B cell (primary cell): ENCODE data around the gene CYP2U1. TPM values are rescaled to one million over a fixed set of nuclear protein-coding genes. Genes with fewer than 3 reads are reported as not detected.

Experiments used
- ATAC-seq: fragments of 200-7000 bp; cut with Tn5 transposase; one replicate; pipeline ENCODE4 v1.10.0; 2021; ENCODE audit warnings: low read depth, mild to moderate bottlenecking, moderate number of reproducible peaks, moderate library complexity
- CTCF ChIA-PET: fragments of 350-600 bp; sonication (Branson Sonifier 250); formaldehyde crosslinking; loops from one replicate; lab custom pipeline; 2021; ENCODE audit warnings: antibody characterized with exemption, inconsistent platforms; lab: Charles Lee
- POLR2A ChIA-PET: fragments of 350-600 bp; sonication (Branson Sonifier 250); formaldehyde crosslinking; loops from one replicate; lab custom pipeline; 2021; ENCODE audit warnings: antibody characterized with exemption; lab: Charles Lee
- DNase-seq: peaks from one replicate; pipeline ENCODE4 v3.0.0; 2013
- H2AFZ ChIP-seq: 2 replicates; pipeline ENCODE4 v1.6.1; 2012; ENCODE audit warnings: mild to moderate bottlenecking, low read depth, low read length; ENCODE audit not compliant: insufficient read depth, poor library complexity, severe bottlenecking
- H3K27ac ChIP-seq, 2 donors: 1 replicate in 1 of 2; 2 replicates in 1 of 2; pipeline ENCODE4 v1.5.1; 2012 to 2013; ENCODE audit warnings: low read length in 2 of 2, mild to moderate bottlenecking in 2 of 2, moderate library complexity in 1 of 2
- H3K27me3 ChIP-seq, 4 experiments: fragments of 200-600 bp in 1 of 4; sonication (generic) in 1 of 4; replicated peaks in 1 of 4; 1 replicate in 2 of 4; 2 replicates in 2 of 4; pipeline versions ENCODE4 v1.6.1 to v1.7.0; 2013 to 2016; ENCODE audit warnings: low read length in 3 of 4, mild to moderate bottlenecking in 2 of 4, mixed read lengths in 1 of 4, moderate library complexity in 1 of 4; ENCODE audit not compliant: insufficient read depth in 4 of 4, control insufficient read depth in 3 of 4; ENCODE audit errors: control extremely low read depth in 1 of 4
- H3K36me3 ChIP-seq, 2 experiments: replicated peaks in 1 of 2; 1 replicate in 1 of 2; 2 replicates in 1 of 2; pipeline versions ENCODE4 v1.6.1 to v1.7.1; 2013; ENCODE audit warnings: low read length in 1 of 2; ENCODE audit not compliant: insufficient read depth in 2 of 2, control insufficient read depth in 1 of 2; ENCODE audit errors: control extremely low read depth in 1 of 2, extremely low read depth in 1 of 2
- H3K4me1 ChIP-seq, 2 donors: fragments of 200-600 bp in 1 of 2; sonication (generic) in 1 of 2; 1 replicate in 1 of 2; 2 replicates in 1 of 2; pipeline versions ENCODE4 v1.5.1 to v1.6.1; 2013 to 2017; ENCODE audit warnings: low read length in 2 of 2; ENCODE audit not compliant: control insufficient read depth in 2 of 2, insufficient read depth in 2 of 2
- H3K4me2 ChIP-seq: replicated peaks from 2 replicates; pipeline ENCODE3; 2012; ENCODE audit warnings: mild to moderate bottlenecking, low read depth, low read length; ENCODE audit not compliant: poor library complexity, severe bottlenecking
- H3K4me3 ChIP-seq, 5 experiments: fragments of 200-600 bp in 1 of 5; sonication (generic) in 1 of 5; 1 replicate in 3 of 5; 2 replicates in 2 of 5; pipeline versions ENCODE4 v1.5.1 to v1.7.0; 2011 to 2016; ENCODE audit warnings: low read length in 4 of 5, mild to moderate bottlenecking in 4 of 5, low read depth in 2 of 5, control low read depth in 1 of 5, moderate library complexity in 1 of 5; ENCODE audit not compliant: insufficient read depth in 1 of 5; ENCODE audit errors: control extremely low read depth in 1 of 5, extremely low read depth in 1 of 5
- H3K79me2 ChIP-seq: fragments of 200-600 bp; sonication (generic); one replicate; pipeline ENCODE4 v1.6.0; 2016; ENCODE audit warnings: low read length; ENCODE audit not compliant: control insufficient read depth, insufficient read depth
- H3K9ac ChIP-seq: fragments of 200-600 bp; sonication (generic); 2 replicates; pipeline ENCODE4 v1.6.1; 2017; ENCODE audit warnings: mild to moderate bottlenecking, low read length, moderate library complexity
- H3K9me3 ChIP-seq, 3 donors: one replicate each; pipeline versions ENCODE4 v1.6.1 to v1.7.1; 2013; ENCODE audit warnings: low read length in 2 of 3; ENCODE audit not compliant: control insufficient read depth in 2 of 3, insufficient read depth in 1 of 3; ENCODE audit errors: control extremely low read depth in 1 of 3
- H4K20me1 ChIP-seq: 2 replicates; pipeline ENCODE4 v1.6.0; 2012; ENCODE audit warnings: mild to moderate bottlenecking, low read length; ENCODE audit not compliant: insufficient read depth, control insufficient read depth, poor library complexity, severe bottlenecking
- H3K27ac Mint-ChIP-seq: one replicate; pipeline ENCODE4 v1.8.0; 2021; ENCODE audit warnings: mixed read lengths
- H3K27me3 Mint-ChIP-seq: one replicate; pipeline ENCODE4 v1.8.0; 2021; ENCODE audit warnings: mixed read lengths
- H3K4me1 Mint-ChIP-seq: one replicate; pipeline ENCODE4 v1.8.0; 2021; ENCODE audit warnings: mixed read lengths
- H3K4me3 Mint-ChIP-seq: one replicate; pipeline ENCODE4 v1.8.0; 2021; ENCODE audit warnings: mixed read lengths
- H3K9me3 Mint-ChIP-seq: one replicate; pipeline ENCODE4 v1.8.0; 2022; ENCODE audit warnings: mixed read lengths; ENCODE audit not compliant: insufficient read depth
- EZH2 ChIP-seq: IDR thresholded peaks from 2 replicates; pipeline ENCODE4 v1.6.1; 2012; ENCODE audit warnings: borderline replicate concordance, low read depth, mild to moderate bottlenecking, moderate library complexity, low read length; ENCODE audit not compliant: insufficient read depth, poor library complexity, severe bottlenecking
- WGBS: methylation state at CpG from one replicate; pipeline ENCODE4 v1.1.5; 2013; ENCODE audit warnings: missing lambda C conversion rate; ENCODE audit not compliant: insufficient coverage; 5-methylcytosine and 5-hydroxymethylcytosine counted together
- intact Hi-C: fragments of 100-400 bp; cut with micrococcal nuclease; formaldehyde crosslinking; loops from one replicate; pipeline ENCODE4 v1.10.0; 2022
- polyA plus RNA-seq: library from polyadenylated mRNA; depleted of rRNA; stranded (reverse); fragments of >200 nt; gene quantifications from 2 replicates; pipeline ENCODE4 v1.2.3, GENCODE V29; 2012
- total RNA-seq, 2 donors: library from RNA; stranded (reverse); fragments of 120-200 nt in 1 of 2; gene quantifications; 1 replicate in 1 of 2; 2 replicates in 1 of 2; pipeline versions ENCODE4 v1.2.3 to v1.2.4, GENCODE V29; 2013 to 2022
- TF ChIP-seq, protein P1 (sequence below): fragments of 200-600 bp; IDR thresholded peaks from one replicate; pipeline ENCODE4 v1.8.0; 2022; ENCODE audit warnings: antibody characterized with exemption, mild to moderate bottlenecking

CYP2U1 gene
- total and polyA plus RNA-seq, 2 donors (not counting 1 experiment from before 2014, with no cell fraction given) = 6.1 to 17.6 TPM

DNA sequence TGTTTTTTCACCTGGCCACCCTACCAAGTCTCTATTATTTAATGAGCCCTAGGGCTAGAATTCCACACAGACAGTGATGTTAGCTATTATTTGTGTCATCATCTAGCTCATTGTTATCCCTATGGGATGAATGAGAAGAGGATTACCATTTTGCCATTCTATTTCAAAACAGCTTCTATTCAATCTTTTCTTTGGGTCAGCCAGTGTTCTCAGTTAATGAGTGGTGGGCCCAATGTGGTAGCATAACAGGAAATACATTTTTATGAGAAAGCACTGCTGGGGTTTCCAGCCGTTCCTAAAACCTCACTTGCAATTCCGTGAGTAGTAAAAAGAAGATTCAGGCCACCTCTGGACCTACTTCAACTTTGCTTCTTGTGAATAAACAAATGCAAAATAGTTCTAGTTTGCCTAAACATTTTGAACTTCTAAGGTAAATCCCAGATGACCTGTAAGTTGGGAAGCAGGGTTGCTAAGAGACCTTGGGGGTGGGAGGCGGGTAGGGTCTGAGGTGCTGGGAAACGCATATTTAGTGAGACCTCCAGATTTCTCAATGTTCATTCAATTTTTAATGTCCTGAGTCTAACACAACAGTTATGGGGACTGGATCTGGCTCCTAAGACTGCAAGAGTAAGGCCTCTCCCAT, 24.8 kb upstream of the CYP2U1 start:
- POLR2A ChIA-PET = no interaction called here
- Mint-ChIP-seq H3K27me3 (peaks cover 20% of the 10 kb centered on the region), H3K27ac (no peak overlapping the region), H3K4me1 (no peaks in the 10 kb centered on the region), H3K9me3 (no peaks in the 10 kb centered on the region), H3K4me3 (no peak overlapping the region)
- Histone ChIP-seq H4K20me1 (no peaks in the 10 kb centered on the region), H3K4me1 (no peaks in the 10 kb centered on the region), H3K27me3 (no peaks in the 10 kb centered on the region), H3K4me2 (no peak overlapping the region), H3K9ac (no peak overlapping the region), H3K27ac (no peak overlapping the region), H3K9me3 (no peaks in the 10 kb centered on the region), H3K36me3 (no peaks in the 10 kb centered on the region), H3K79me2 (no peaks in the 10 kb centered on the region), H3K4me3 (no peak overlapping the region), H2AFZ (no peak overlapping the region)
- WGBS = no CpG with 5 or more reads among the region's 4 CpGs
- ATAC-seq = no peak
- no peak for DNase-seq
- intact Hi-C loops = no loop called here
- TF ChIP-seq, protein P1, sequence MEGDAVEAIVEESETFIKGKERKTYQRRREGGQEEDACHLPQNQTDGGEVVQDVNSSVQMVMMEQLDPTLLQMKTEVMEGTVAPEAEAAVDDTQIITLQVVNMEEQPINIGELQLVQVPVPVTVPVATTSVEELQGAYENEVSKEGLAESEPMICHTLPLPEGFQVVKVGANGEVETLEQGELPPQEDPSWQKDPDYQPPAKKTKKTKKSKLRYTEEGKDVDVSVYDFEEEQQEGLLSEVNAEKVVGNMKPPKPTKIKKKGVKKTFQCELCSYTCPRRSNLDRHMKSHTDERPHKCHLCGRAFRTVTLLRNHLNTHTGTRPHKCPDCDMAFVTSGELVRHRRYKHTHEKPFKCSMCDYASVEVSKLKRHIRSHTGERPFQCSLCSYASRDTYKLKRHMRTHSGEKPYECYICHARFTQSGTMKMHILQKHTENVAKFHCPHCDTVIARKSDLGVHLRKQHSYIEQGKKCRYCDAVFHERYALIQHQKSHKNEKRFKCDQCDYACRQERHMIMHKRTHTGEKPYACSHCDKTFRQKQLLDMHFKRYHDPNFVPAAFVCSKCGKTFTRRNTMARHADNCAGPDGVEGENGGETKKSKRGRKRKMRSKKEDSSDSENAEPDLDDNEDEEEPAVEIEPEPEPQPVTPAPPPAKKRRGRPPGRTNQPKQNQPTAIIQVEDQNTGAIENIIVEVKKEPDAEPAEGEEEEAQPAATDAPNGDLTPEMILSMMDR = no peak
- TF ChIP-seq EZH2 = no peak
- CTCF ChIA-PET = no interaction called here

DNA sequence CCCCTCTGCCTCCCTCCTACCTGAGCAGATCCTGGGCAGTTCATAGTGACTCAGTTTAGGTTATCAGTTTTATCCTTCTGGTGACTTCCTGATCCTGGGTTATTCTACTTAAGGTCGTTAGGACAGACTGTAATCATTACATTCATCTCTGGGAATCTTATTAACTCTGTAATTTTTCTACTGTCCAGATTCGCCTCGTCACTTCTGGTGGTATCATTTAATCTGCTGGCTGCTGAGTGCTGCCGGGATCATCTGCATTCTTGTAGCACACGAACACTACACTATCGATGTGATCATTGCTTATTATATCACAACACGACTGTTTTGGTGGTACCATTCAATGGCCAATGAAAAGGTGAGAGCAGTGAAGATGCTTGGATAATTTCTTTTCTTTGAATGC, 23.0 kb upstream of the CYP2U1 start:
- TF ChIP-seq, protein P1 = no peak
- no peak for TF ChIP-seq EZH2
- Mint-ChIP-seq H3K27me3 (peaks cover 9% of the 10 kb centered on the region), H3K27ac (no peak overlapping the region), H3K4me1 (peaks cover 2% of the 10 kb centered on the region), H3K4me3 (no peak overlapping the region), H3K9me3 (no peaks in the 10 kb centered on the region)
- Histone ChIP-seq H2AFZ (no peak overlapping the region), H4K20me1 (no peaks in the 10 kb centered on the region), H3K9me3 (no peaks in the 10 kb centered on the region), H3K4me3 (no peak overlapping the region), H3K27ac (no peak overlapping the region), H3K79me2 (no peaks in the 10 kb centered on the region), H3K4me2 (no peak overlapping the region), H3K27me3 (no peaks in the 10 kb centered on the region), H3K4me1 (no peaks in the 10 kb centered on the region), H3K36me3 (no peaks in the 10 kb centered on the region), H3K9ac (no peak overlapping the region)
- 81% methylated on average over 3 of the region's 7 CpGs for WGBS
- DNase-seq (no peak), ATAC-seq (no peak)
- CTCF ChIA-PET = interaction anchor here (1.0 to 1.3 kb wide), 3 partner anchors 14 to 160 kb away, joined by 3 read pairs; no protein-coding TSS in a partner anchor
- intact Hi-C loops = no loop called here
- POLR2A ChIA-PET = no interaction called here
